HFF-Myc (cell line): ENCODE data around the gene ANXA3.

Source experiments
- DNase-seq: peaks from one replicate; pipeline ENCODE4 v3.0.0-alpha.2; 2011; ENCODE audit warnings: low read depth; ENCODE audit errors: extremely low read depth
- H3K4me3 ChIP-seq: replicated peaks from 2 replicates; pipeline ENCODE4 v1.5.1; 2011; ENCODE audit warnings: low read depth, mild to moderate bottlenecking, control low read depth, low read length
- TF ChIP-seq, protein P1 (sequence below): IDR thresholded peaks from 2 replicates; pipeline ENCODE4 v1.5.1; 2012; ENCODE audit warnings: mild to moderate bottlenecking, low read depth, low read length, control low read depth; ENCODE audit errors: missing control alignments

The ANXA3 gene

DNA sequence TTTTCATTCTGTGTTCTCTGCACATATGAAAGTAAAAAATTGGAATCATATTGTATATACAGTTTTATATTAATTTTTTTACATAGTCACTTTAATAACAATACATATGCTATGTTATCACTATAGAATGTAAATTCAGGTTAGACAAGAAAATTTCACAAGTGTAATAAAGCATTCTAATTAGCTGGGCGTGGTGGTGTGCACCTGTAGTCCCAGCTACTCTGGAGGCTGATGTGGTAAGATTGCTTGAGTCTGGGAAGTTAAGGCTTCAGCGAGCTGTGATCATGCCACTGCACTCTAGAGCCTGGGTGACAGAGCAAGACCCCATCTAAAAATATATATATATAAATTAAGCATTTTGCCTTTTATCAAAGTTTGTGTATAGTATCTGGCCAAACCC lies 95.7 kb downstream of the ANXA3 start:
- H3K4me3 ChIP-seq: no peak overlapping the region
- no peak for DNase-seq
- TF ChIP-seq, protein P1, sequence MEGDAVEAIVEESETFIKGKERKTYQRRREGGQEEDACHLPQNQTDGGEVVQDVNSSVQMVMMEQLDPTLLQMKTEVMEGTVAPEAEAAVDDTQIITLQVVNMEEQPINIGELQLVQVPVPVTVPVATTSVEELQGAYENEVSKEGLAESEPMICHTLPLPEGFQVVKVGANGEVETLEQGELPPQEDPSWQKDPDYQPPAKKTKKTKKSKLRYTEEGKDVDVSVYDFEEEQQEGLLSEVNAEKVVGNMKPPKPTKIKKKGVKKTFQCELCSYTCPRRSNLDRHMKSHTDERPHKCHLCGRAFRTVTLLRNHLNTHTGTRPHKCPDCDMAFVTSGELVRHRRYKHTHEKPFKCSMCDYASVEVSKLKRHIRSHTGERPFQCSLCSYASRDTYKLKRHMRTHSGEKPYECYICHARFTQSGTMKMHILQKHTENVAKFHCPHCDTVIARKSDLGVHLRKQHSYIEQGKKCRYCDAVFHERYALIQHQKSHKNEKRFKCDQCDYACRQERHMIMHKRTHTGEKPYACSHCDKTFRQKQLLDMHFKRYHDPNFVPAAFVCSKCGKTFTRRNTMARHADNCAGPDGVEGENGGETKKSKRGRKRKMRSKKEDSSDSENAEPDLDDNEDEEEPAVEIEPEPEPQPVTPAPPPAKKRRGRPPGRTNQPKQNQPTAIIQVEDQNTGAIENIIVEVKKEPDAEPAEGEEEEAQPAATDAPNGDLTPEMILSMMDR: no peak

DNA sequence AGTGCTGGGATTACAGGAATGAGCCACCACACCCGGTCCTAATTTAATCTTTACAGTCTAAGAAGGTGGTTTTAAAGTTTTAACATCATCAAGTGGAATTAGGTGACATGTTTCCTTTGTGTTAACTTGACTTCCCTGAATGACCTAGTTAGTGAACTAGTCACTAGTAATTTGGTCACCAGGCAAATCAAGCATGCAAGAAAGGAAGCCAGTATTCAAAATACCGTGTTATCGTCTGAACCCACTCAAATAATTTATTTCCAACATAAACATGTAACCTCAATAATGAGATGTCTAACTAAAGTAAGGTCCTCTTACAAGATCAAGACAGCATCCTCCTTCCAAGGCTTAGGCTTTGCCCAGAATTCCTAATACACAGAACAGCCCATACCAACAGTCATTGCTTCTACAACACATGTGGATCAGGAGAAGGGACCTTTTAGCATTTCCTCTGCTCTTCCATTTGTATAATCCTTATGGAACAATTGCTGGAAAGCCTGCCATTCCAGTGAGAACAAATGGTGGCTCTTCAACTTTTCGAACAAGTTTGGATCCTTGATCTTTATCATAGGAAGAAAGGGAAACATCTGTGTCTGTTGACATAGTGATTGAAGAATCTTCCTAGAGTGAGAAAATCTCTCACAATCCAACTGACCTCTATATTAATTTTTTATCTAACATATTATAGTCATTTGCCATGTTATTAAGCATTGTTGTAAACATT lies 97.2 kb downstream of the ANXA3 start:
- TF ChIP-seq, protein P1: no peak
- no peak overlapping the region for H3K4me3 ChIP-seq
- DNase-seq: no peak

DNA sequence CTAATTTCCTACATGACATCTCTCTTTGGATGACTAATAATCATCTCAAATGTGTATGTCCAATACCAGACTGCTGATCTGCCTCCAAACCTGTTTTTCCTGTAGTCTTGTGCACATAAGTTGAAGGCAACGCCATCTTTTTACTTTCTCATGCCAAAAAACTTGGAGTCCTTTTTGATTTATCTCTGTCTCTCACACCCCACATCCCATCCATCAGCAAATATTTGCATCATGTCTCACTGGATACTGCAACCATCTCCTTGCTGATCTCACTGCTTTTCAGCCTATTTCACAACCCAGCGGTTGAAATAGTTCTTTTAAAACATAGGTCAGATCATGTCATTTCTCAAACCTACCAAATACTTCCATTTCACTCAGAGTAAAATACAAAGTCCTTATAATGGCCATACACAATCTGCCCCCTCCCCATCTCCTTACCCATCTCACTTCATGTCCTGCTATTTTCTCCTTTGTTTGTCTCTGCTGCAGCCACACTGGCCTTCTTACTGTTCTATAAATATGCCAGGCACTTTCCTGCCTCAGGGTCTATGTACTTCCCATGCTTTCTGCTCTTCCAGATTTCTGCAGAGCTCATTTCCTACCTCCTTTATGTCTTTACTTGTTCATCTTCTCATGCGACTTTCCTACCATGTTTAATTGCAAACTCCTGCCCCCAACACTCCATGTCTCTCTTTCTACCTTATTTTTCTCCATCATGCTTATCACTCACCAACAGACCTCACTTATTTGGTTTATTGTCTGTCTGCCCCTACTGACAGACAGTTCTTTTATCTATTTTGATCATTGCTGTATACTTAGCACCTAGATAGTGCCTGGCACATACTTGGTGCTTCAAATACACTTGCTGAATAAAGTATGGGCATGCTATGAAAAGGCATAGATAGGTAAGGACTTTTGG lies 98.8 kb downstream of the ANXA3 start:
- no peak for DNase-seq
- H3K4me3 ChIP-seq: no peak overlapping the region
- TF ChIP-seq, protein P1: no peak

DNA sequence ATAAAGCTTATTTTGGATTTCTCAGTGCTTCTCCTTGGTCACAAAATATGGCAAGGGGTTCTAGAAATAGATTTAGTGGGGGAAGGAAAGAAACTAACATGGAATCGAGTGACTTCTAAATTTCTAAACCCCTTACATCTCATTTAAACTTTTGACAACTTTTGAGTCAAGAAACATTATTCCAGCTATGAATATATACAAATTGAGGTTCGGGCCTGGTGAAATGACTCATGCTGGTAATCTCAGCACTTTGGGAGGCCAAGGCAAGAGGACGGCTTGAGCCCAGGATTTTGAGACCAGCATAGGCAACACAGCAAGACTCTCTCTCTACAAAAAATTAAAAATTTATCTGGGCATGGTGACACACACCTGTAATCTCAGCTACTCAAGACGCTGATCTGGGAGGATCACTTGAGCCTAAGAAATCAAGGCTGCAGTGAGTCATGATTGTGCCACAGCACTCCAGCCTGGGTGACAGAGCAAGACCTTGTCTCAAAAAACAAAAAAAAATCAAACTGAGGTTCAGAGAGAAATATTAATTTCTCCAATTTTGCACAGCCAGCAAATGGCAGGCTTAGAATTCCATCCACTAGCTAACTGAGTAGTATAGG lies 99.8 kb downstream of the ANXA3 start:
- DNase-seq: no peak
- no peak overlapping the region for H3K4me3 ChIP-seq
- TF ChIP-seq, protein P1: no peak

DNA sequence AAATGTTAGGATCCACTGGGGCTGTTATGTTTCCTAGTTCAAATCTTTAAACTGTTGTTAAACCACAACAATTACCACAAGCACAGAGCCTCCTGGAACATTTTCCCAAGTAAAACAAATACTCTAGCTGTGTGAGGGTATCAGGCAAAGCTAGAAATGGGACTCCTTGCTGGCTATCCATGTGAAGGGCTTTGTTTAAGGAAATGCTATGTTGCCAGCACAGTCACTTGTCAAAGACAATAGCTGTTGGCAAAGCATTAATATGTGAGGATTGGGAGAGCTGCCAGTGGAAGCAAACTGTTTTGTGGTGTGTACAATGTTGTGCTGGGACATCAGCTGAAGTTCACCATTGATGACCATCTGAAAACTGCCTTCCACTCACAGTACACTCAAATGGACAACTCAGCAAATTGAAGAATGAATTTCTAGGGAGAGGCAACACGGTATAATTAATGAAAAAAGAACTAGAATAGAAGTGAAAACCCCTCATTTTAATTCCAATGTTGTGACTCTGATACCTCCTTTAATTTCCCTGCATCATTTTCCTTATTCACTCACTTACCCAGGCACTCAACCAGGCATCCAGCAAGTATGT lies 100.8 kb downstream of the ANXA3 start:
- TF ChIP-seq, protein P1: no peak
- no peak for DNase-seq
- H3K4me3 ChIP-seq: no peak overlapping the region

DNA sequence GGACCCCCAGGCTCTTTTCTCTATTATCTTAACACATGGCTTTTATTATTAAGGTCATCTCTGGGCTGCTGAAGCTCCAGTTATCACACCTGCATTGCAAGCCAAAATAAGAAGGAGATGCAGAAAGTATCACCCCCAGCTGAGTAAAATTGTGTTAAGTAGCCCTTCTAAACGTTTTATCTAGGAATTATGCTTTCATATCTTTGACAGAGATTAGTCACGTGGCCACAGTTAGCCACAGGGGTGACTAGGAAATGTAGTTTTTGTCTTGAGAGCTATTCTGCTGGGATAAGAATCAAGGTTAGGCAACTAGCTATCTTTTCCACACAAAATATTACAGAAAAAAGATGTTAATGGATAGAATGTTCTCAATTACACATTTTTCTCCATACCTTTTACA lies 102.1 kb downstream of the ANXA3 start:
- H3K4me3 ChIP-seq: no peak overlapping the region
- TF ChIP-seq, protein P1: no peak
- DNase-seq: no peak
